Neural progenitor cell (in vitro differentiated cells): Measurements from ENCODE around the gene CLDN17. TPM values are rescaled to one million over a fixed set of nuclear protein-coding genes. Genes with fewer than 3 reads are reported as not detected.

Experiments
- DNase-seq: peaks from one replicate; pipeline ENCODE4 v3.0.0-alpha.2; 2016; ENCODE audit warnings: low spot score
- H2AFZ ChIP-seq: fragments of 200-600 bp; sonication (generic); replicated peaks from 2 replicates; pipeline ENCODE4 v1.6.1; 2016; ENCODE audit warnings: antibody characterized with exemption
- H3F3A ChIP-seq: fragments of 200-600 bp; sonication (generic); 2 replicates; pipeline ENCODE4 v1.6.1; 2016; ENCODE audit warnings: antibody characterized with exemption, low read depth
- H3K27ac ChIP-seq: fragments of 200-600 bp; sonication (generic); 2 replicates; pipeline ENCODE4 v1.5.1; 2016; ENCODE audit warnings: mild to moderate bottlenecking
- H3K27me3 ChIP-seq: fragments of 200-600 bp; sonication (generic); 2 replicates; pipeline ENCODE4 v1.6.1; 2016; ENCODE audit warnings: mild to moderate bottlenecking, moderate library complexity
- H3K36me3 ChIP-seq: fragments of 200-600 bp; sonication (generic); 2 replicates; pipeline ENCODE4 v1.5.1; 2016
- H3K4me1 ChIP-seq: fragments of 200-600 bp; sonication (generic); 2 replicates; pipeline ENCODE4 v1.6.1; 2016; ENCODE audit warnings: mixed run types
- H3K4me2 ChIP-seq: fragments of 200-600 bp; sonication (generic); 2 replicates; pipeline ENCODE4 v1.6.1; 2016
- H3K4me3 ChIP-seq: fragments of 200-600 bp; sonication (generic); 2 replicates; pipeline ENCODE4 v1.5.1; 2016
- H3K79me2 ChIP-seq: fragments of 200-600 bp; sonication (generic); 2 replicates; pipeline ENCODE4 v1.6.1; 2016; ENCODE audit warnings: low read depth
- H3K9ac ChIP-seq: fragments of 200-600 bp; sonication (generic); 2 replicates; pipeline ENCODE4 v1.6.1; 2016
- H3K9me3 ChIP-seq: fragments of 200-600 bp; sonication (generic); 2 replicates; pipeline ENCODE4 v1.5.1; 2016; ENCODE audit warnings: low read depth
- H4K20me1 ChIP-seq: fragments of 200-600 bp; sonication (generic); 2 replicates; pipeline ENCODE4 v1.6.1; 2016; ENCODE audit warnings: low read depth
- H3K27ac Mint-ChIP-seq: 3 replicates; pipeline ENCODE4 v1.8.0; 2021; ENCODE audit warnings: mixed read lengths
- H3K27me3 Mint-ChIP-seq: 2 replicates; pipeline ENCODE4 v1.8.0; 2022; ENCODE audit warnings: low read depth, mild to moderate bottlenecking, inconsistent platforms, moderate library complexity, mixed read lengths; ENCODE audit not compliant: insufficient read depth
- H3K36me3 Mint-ChIP-seq: 3 replicates; pipeline ENCODE4 v1.8.0; 2021; ENCODE audit warnings: mixed read lengths
- H3K4me1 Mint-ChIP-seq: 3 replicates; pipeline ENCODE4 v1.8.0; 2021; ENCODE audit warnings: mixed read lengths
- H3K4me3 Mint-ChIP-seq: 3 replicates; pipeline ENCODE4 v1.8.0; 2021; ENCODE audit warnings: mild to moderate bottlenecking, moderate library complexity, mixed read lengths
- H3K9me3 Mint-ChIP-seq: 3 replicates; pipeline ENCODE4 v1.8.0; 2020; ENCODE audit warnings: mixed read lengths
- EZH2 ChIP-seq: fragments of 200-600 bp; sonication (generic); IDR thresholded peaks from 2 replicates; pipeline ENCODE4 v1.6.1; 2017; ENCODE audit warnings: antibody characterized with exemption, mild to moderate bottlenecking, moderate library complexity
- EZH2phosphoT487 ChIP-seq: fragments of 200-600 bp; sonication (generic); IDR thresholded peaks from 2 replicates; pipeline ENCODE4 v1.6.1; 2017; ENCODE audit warnings: antibody characterized with exemption
- total RNA-seq: library from RNA; depleted of rRNA; stranded (reverse); fragments of >200 nt; gene quantifications from 2 replicates; pipeline ENCODE4 v1.2.3, GENCODE V29; 2015; ENCODE audit warnings: low replicate concordance
- TF ChIP-seq, protein P1 (sequence below): fragments of 200-600 bp; sonication (generic); IDR thresholded peaks from 2 replicates; pipeline ENCODE4 v1.5.1; 2017; ENCODE audit warnings: antibody characterized with exemption, mild to moderate bottlenecking

CLDN17 gene
- total RNA-seq, 1 donor from 2014 or later: not detected

DNA sequence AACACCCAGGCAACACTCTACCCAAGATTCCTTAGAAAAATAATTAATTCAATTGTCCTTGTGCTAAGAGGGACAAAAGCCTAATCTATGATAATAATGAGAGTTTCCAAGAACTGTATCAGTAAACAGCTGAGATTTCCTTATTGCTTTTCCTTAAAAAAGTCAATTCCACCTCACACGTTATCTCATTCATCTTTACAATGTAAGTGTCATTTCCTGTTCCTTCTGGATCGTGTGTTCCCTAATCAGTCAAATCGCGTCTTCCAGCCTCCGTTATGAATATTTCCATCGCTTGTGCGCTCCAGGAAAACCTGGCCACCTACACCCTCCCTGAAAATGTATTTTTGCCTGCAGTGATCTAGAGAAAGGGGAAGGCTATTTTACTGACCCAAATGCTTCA, 23.9 kb upstream of the CLDN17 start:
- TF ChIP-seq, protein P1, sequence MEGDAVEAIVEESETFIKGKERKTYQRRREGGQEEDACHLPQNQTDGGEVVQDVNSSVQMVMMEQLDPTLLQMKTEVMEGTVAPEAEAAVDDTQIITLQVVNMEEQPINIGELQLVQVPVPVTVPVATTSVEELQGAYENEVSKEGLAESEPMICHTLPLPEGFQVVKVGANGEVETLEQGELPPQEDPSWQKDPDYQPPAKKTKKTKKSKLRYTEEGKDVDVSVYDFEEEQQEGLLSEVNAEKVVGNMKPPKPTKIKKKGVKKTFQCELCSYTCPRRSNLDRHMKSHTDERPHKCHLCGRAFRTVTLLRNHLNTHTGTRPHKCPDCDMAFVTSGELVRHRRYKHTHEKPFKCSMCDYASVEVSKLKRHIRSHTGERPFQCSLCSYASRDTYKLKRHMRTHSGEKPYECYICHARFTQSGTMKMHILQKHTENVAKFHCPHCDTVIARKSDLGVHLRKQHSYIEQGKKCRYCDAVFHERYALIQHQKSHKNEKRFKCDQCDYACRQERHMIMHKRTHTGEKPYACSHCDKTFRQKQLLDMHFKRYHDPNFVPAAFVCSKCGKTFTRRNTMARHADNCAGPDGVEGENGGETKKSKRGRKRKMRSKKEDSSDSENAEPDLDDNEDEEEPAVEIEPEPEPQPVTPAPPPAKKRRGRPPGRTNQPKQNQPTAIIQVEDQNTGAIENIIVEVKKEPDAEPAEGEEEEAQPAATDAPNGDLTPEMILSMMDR: no peak
- TF ChIP-seq EZH2phosphoT487 (no peak), EZH2 (no peak)
- Histone ChIP-seq H2AFZ (no peak overlapping the region), H4K20me1 (no peaks in the 10 kb centered on the region), H3F3A (no peaks in the 10 kb centered on the region), H3K27me3 (no peaks in the 10 kb centered on the region), H3K4me3 (no peak overlapping the region), H3K4me1 (no peaks in the 10 kb centered on the region), H3K36me3 (no peaks in the 10 kb centered on the region), H3K79me2 (no peaks in the 10 kb centered on the region), H3K27ac (no peak overlapping the region), H3K4me2 (no peak overlapping the region), H3K9ac (no peak overlapping the region), H3K9me3 (no peaks in the 10 kb centered on the region)
- H3K36me3 Mint-ChIP-seq: no peaks in the 10 kb centered on the region
- H3K9me3 Mint-ChIP-seq: no peaks in the 10 kb centered on the region
- no peak for DNase-seq
- no peak overlapping the region for H3K4me3 Mint-ChIP-seq
- no peaks in the 10 kb centered on the region for H3K4me1 Mint-ChIP-seq
- no peak overlapping the region for H3K27ac Mint-ChIP-seq
- H3K27me3 Mint-ChIP-seq: no peaks in the 10 kb centered on the region

DNA sequence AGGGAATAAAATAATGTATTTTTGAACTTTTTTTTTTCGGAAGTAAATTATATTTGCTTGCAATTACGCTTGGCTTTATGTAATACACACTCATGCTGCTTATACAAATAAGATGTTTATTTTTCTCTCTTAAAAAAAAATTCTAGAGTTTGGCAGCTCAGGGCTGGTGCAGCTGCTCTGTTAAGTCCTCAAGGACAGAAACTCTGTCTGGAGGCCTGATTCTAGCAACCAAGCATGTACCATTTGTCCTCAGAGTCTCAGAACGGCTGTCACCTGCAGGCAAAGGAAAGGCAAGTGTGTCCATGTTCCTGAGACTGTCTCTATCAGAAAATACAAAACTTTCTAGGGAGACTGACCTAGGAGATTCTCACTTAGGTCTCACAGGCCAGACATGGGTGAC, 23.2 kb upstream of the CLDN17 start:
- no peaks in the 10 kb centered on the region for H3K9me3 ChIP-seq
- no peaks in the 10 kb centered on the region for H3K9me3 Mint-ChIP-seq
- no peaks in the 10 kb centered on the region for H4K20me1 ChIP-seq
- no peak overlapping the region for H3K4me2 ChIP-seq
- no peak overlapping the region for H3K27ac ChIP-seq
- DNase-seq: no peak
- no peaks in the 10 kb centered on the region for H3K36me3 Mint-ChIP-seq
- no peak overlapping the region for H3K9ac ChIP-seq
- H3K27ac Mint-ChIP-seq: no peak overlapping the region
- H3K4me1 Mint-ChIP-seq: no peaks in the 10 kb centered on the region
- no peak overlapping the region for H3K4me3 ChIP-seq
- no peak overlapping the region for H3K4me3 Mint-ChIP-seq
- H3K36me3 ChIP-seq: no peaks in the 10 kb centered on the region
- no peaks in the 10 kb centered on the region for H3K4me1 ChIP-seq
- H3K79me2 ChIP-seq: no peaks in the 10 kb centered on the region
- TF ChIP-seq EZH2: no peak
- TF ChIP-seq, protein P1: no peak
- TF ChIP-seq EZH2phosphoT487: no peak
- no peaks in the 10 kb centered on the region for H3K27me3 ChIP-seq
- H3K27me3 Mint-ChIP-seq: no peaks in the 10 kb centered on the region
- no peaks in the 10 kb centered on the region for H3F3A ChIP-seq
- no peak overlapping the region for H2AFZ ChIP-seq

DNA sequence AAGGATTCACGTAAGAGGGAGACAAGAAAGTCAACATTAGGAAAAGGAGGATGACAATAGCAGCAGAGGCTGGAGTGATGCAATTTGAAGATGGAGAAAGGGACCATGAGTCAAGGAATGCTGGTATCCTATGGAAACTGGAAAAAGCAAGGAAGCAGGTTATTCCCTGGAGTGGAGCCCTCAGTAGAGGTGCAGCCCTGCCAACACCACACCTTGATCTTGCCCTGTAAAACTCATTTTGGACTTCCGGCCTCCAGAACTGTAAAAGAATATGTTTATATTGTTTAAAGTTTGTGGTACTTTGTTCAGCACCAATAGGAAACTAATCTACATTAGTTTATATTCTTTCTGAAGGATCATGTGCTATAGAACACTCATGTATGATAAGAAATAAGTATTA, 19.6 kb upstream of the CLDN17 start:
- Mint-ChIP-seq H3K4me3 (no peak overlapping the region), H3K27me3 (no peaks in the 10 kb centered on the region), H3K36me3 (no peaks in the 10 kb centered on the region), H3K4me1 (no peaks in the 10 kb centered on the region), H3K9me3 (no peaks in the 10 kb centered on the region), H3K27ac (no peak overlapping the region)
- H3K9me3 ChIP-seq: no peaks in the 10 kb centered on the region
- no peak overlapping the region for H3K27ac ChIP-seq
- no peak overlapping the region for H3K9ac ChIP-seq
- H3K4me3 ChIP-seq: no peak overlapping the region
- H3K4me2 ChIP-seq: no peak overlapping the region
- no peaks in the 10 kb centered on the region for H4K20me1 ChIP-seq
- no peak for DNase-seq
- H3K27me3 ChIP-seq: no peaks in the 10 kb centered on the region
- no peaks in the 10 kb centered on the region for H3K36me3 ChIP-seq
- no peak overlapping the region for H2AFZ ChIP-seq
- H3K4me1 ChIP-seq: no peaks in the 10 kb centered on the region
- no peaks in the 10 kb centered on the region for H3F3A ChIP-seq
- H3K79me2 ChIP-seq: no peaks in the 10 kb centered on the region
- TF ChIP-seq, protein P1: no peak
- TF ChIP-seq EZH2phosphoT487 (no peak), EZH2 (no peak)

DNA sequence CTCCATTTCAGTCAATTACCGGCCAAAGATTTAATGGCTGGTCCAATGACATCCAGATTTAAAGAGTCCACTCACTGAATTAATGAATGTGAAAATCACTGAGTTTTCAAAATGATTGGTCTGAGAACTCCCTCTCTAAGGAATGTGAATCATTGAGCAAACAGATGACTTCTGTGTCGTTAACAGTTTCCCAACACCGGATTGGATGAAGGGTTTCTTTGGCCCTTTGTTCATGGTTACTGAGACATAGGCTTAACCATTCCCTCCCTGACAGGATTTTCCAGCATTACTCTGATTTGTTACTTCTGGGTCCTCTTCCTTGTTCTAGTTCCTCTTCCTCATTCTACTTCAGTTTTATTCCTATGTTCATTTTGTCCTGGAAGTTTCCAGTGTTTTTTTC, 1.5 kb upstream of the CLDN17 start:
- Histone ChIP-seq H3K27me3 (no peaks in the 10 kb centered on the region), H3K4me2 (no peak overlapping the region), H3K36me3 (no peaks in the 10 kb centered on the region), H3K9ac (no peak overlapping the region), H3K4me3 (no peak overlapping the region), H3K79me2 (no peaks in the 10 kb centered on the region), H3F3A (no peaks in the 10 kb centered on the region), H3K9me3 (no peaks in the 10 kb centered on the region), H3K27ac (no peak overlapping the region), H4K20me1 (no peaks in the 10 kb centered on the region), H2AFZ (peak overlapping the region; percentile 43), H3K4me1 (no peaks in the 10 kb centered on the region)
- no peaks in the 10 kb centered on the region for H3K27me3 Mint-ChIP-seq
- H3K4me3 Mint-ChIP-seq: no peak overlapping the region
- H3K9me3 Mint-ChIP-seq: no peaks in the 10 kb centered on the region
- no peaks in the 10 kb centered on the region for H3K36me3 Mint-ChIP-seq
- DNase-seq: no peak
- no peak overlapping the region for H3K27ac Mint-ChIP-seq
- TF ChIP-seq, protein P1: no peak
- TF ChIP-seq EZH2 (no peak), EZH2phosphoT487 (no peak)
- no peaks in the 10 kb centered on the region for H3K4me1 Mint-ChIP-seq
